Naive thymus-derived CD4-positive, alpha-beta T cell (primary cell): Measurements from ENCODE around the gene FLNB. TPM values are rescaled to one million over a fixed set of nuclear protein-coding genes. Genes with fewer than 3 reads are reported as not detected.

Source experiments
- ATAC-seq: fragments of 150-1000 bp; cut with Tn5 transposase; 2 replicates; pipeline ENCODE4 v1.10.0; 2021; ENCODE audit warnings: mild to moderate bottlenecking, moderate library complexity
- CTCF ChIA-PET: fragments of 350-600 bp; sonication (Branson Sonifier 250); formaldehyde crosslinking; loops from one replicate; lab custom pipeline; 2021; ENCODE audit warnings: antibody characterized with exemption; lab: Charles Lee
- POLR2A ChIA-PET: fragments of 350-600 bp; sonication (Branson Sonifier 250); formaldehyde crosslinking; loops from one replicate; lab custom pipeline; 2021; ENCODE audit warnings: antibody characterized with exemption, inconsistent platforms; lab: Charles Lee
- DNase-seq, 9 donors: peaks; one replicate each; pipeline versions ENCODE4 v3.0.0 to v3.0.0-alpha.2; 2020 to 2022; ENCODE audit warnings: mixed read lengths in 1 of 9
- H3K27ac ChIP-seq: one replicate; pipeline ENCODE4 v1.7.0; 2013; ENCODE audit warnings: mild to moderate bottlenecking, low read depth, low read length, moderate library complexity
- H3K27me3 ChIP-seq, 2 donors: one replicate each; pipeline ENCODE4 v1.7.0; 2013; ENCODE audit warnings: low read length in 2 of 2, mild to moderate bottlenecking in 2 of 2, moderate library complexity in 2 of 2; ENCODE audit not compliant: control insufficient read depth in 2 of 2, insufficient read depth in 2 of 2
- H3K36me3 ChIP-seq, 3 experiments: 1 replicate in 2 of 3; 2 replicates in 1 of 3; pipeline ENCODE4 v1.7.0; 2013; ENCODE audit warnings: low read length in 3 of 3, mild to moderate bottlenecking in 3 of 3, moderate library complexity in 1 of 3; ENCODE audit not compliant: insufficient read depth in 3 of 3, control insufficient read depth in 2 of 3
- H3K4me1 ChIP-seq, 2 donors: one replicate each; pipeline ENCODE4 v1.7.0; 2013; ENCODE audit warnings: low read length in 2 of 2, mild to moderate bottlenecking in 2 of 2, moderate library complexity in 1 of 2; ENCODE audit not compliant: control insufficient read depth in 2 of 2, insufficient read depth in 2 of 2
- H3K4me3 ChIP-seq: 2 replicates; pipeline ENCODE4 v1.7.0; 2013; ENCODE audit warnings: mild to moderate bottlenecking, low read length
- H3K9me3 ChIP-seq, 3 experiments: 1 replicate in 2 of 3; 2 replicates in 1 of 3; pipeline ENCODE4 v1.7.0; 2013; ENCODE audit warnings: low read length in 3 of 3; ENCODE audit not compliant: control insufficient read depth in 2 of 3
- H3K27ac Mint-ChIP-seq, 9 donors: one replicate each; pipeline ENCODE4 v1.8.0; 2020 to 2022; ENCODE audit warnings: mixed read lengths in 9 of 9, mild to moderate bottlenecking in 8 of 9, moderate library complexity in 5 of 9, inconsistent platforms in 2 of 9
- H3K27me3 Mint-ChIP-seq, 5 donors: one replicate each; pipeline ENCODE4 v1.8.0; 2021 to 2022; ENCODE audit warnings: mixed read lengths in 5 of 5, mild to moderate bottlenecking in 1 of 5
- H3K36me3 Mint-ChIP-seq, 5 donors: one replicate each; pipeline ENCODE4 v1.8.0; 2020 to 2022; ENCODE audit warnings: mixed read lengths in 5 of 5, mild to moderate bottlenecking in 3 of 5, inconsistent platforms in 1 of 5
- H3K4me1 Mint-ChIP-seq, 7 donors: one replicate each; pipeline ENCODE4 v1.8.0; 2020 to 2022; ENCODE audit warnings: mixed read lengths in 7 of 7, mild to moderate bottlenecking in 3 of 7, inconsistent platforms in 1 of 7
- H3K4me3 Mint-ChIP-seq, 10 donors: one replicate each; pipeline ENCODE4 v1.8.0; 2020 to 2022; ENCODE audit warnings: mild to moderate bottlenecking in 10 of 10, mixed read lengths in 10 of 10, moderate library complexity in 6 of 10, inconsistent platforms in 2 of 10
- H3K9me3 Mint-ChIP-seq, 11 donors: one replicate each; pipeline ENCODE4 v1.8.0; 2020 to 2022; ENCODE audit warnings: mixed read lengths in 11 of 11, mild to moderate bottlenecking in 4 of 11, inconsistent platforms in 1 of 11, moderate library complexity in 1 of 11
- intact Hi-C, 2 donors: fragments of 100-400 bp; cut with micrococcal nuclease; formaldehyde crosslinking; loops; one replicate each; pipeline ENCODE4 v1.15.1; 2023
- polyA plus RNA-seq, 2 donors: library from polyadenylated mRNA; unstranded; fragments of 300-500 nt; fragmentation: Illumina TruSeq; gene quantifications; one replicate each; pipeline ENCODE4 v1.2.3, GENCODE V29; 2021
- total RNA-seq, 6 experiments: library from RNA in 5 of 6; stranded (reverse) in 5 of 6; gene quantifications; 1 replicate in 5 of 6; 2 replicates in 1 of 6; pipeline ENCODE4 v1.2.3 and lab custom pipeline; 2021 to 2026

FLNB gene
- total and polyA plus RNA-seq, 7 experiments from 2014 or later = 15.7 to 66.7 (median 47.6) TPM

DNA sequence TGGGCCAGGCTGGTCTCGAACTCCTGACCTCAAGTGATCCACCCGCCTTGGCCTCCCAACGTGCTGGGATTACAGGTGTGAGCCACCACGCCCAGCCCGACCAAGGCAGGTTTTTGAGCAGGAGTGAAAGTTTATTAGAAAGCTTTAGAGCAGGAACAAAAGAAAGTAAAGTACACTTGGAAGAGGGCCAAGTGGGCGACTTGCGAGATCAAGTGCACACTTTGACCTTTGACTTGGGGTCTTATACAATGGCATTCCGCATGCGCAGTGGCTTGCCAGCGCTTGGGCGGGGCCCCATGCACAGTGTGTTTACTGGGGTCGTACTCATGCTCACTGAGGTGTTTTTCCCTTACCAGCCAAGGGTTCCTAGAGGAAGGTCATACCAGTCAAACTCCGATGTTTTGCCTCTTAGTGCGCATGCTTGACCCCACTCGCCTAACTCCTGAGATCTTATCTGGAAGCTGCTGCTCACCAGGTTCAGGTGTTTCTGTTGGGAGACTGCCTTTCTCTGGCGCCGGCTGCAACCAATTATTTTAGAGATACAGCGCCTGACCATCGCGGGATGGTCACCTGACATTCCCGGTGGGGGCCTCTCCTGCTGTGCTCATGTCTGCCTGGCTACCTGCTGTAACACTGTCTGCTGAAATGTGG lies 46.9 kb upstream of the FLNB start:
- no peak overlapping the region for H3K27ac ChIP-seq
- DNase-seq = no peak
- CTCF ChIA-PET = no interaction called here
- H3K9me3 Mint-ChIP-seq = peaks cover 0 to 1% (median 0%) of the 10 kb centered on the region in 11 donors
- peaks cover 3 to 13% (median 4%) of the 10 kb centered on the region in 7 donors for H3K4me1 Mint-ChIP-seq
- H3K4me3 Mint-ChIP-seq = no peak overlapping the region
- H3K9me3 ChIP-seq = no peaks in the 10 kb centered on the region
- POLR2A ChIA-PET = no interaction called here
- no peak overlapping the region for H3K4me3 ChIP-seq
- H3K4me1 ChIP-seq = no peaks in the 10 kb centered on the region
- no peak overlapping the region for H3K27ac Mint-ChIP-seq
- H3K36me3 Mint-ChIP-seq = no peaks in the 10 kb centered on the region
- intact Hi-C loops = loop anchor here in 1 of 2 donors (5.0 to 10.0 kb wide), 2 partner anchors 211 to 453 kb away; no protein-coding TSS in a partner anchor
- ATAC-seq = no peak
- H3K27me3 Mint-ChIP-seq = peaks cover 0 to 1% (median 0%) of the 10 kb centered on the region in 5 donors
- H3K36me3 ChIP-seq = no peaks in the 10 kb centered on the region
- no peaks in the 10 kb centered on the region for H3K27me3 ChIP-seq

DNA sequence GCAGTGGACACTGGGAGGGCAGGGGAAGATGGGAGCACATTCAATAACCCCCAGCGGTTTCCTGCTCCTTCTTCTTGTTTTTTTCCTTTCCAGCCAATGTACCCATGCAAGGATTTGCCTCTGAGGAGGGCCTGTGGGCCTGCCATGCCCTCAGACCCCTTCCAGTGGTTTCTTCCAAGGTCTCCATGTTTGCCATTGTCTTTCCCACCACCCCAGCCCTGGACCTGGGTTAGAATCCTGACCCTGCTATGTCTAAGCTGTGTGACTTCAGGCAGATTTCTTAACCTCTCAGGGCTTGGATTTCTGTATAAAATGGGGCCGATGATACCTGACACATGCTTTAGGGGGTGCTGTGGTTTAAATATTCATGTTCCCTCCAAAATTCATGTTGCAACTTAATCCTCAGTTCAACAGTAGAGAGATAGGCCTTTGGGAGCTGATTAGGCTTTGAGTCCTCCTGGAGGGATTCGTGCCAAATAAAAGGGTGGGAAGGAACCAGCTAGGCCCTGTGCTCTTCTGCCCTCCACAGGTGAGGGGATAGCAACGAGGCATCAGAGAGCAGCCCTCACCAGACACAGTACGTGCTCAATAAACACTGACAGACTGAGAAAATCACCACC lies 46.3 kb upstream of the FLNB start:
- H3K9me3 ChIP-seq = peaks cover 0 to 4% (median 0%) of the 10 kb centered on the region in 3 experiments
- DNase-seq (peak in 4 of 9 donors; percentile 8 to 21 (median 18)), ATAC-seq (no peak)
- no peak overlapping the region for H3K27ac ChIP-seq
- H3K27me3 ChIP-seq = no peaks in the 10 kb centered on the region
- H3K36me3 ChIP-seq = no peaks in the 10 kb centered on the region
- H3K4me3 Mint-ChIP-seq = no peak overlapping the region
- no peak overlapping the region for H3K4me3 ChIP-seq
- H3K27ac Mint-ChIP-seq = no peak overlapping the region
- H3K9me3 Mint-ChIP-seq = peaks cover 0 to 7% (median 0%) of the 10 kb centered on the region in 11 donors
- peaks cover 3 to 13% (median 8%) of the 10 kb centered on the region in 7 donors for H3K4me1 Mint-ChIP-seq
- CTCF ChIA-PET = interaction anchor here (0.7 to 1.0 kb wide), 2 partner anchors 191 to 216 kb away, joined by 3 read pairs; no protein-coding TSS in a partner anchor
- H3K27me3 Mint-ChIP-seq = peaks cover 0 to 1% (median 0%) of the 10 kb centered on the region in 5 donors
- H3K36me3 Mint-ChIP-seq = no peaks in the 10 kb centered on the region
- peaks cover 0 to 2% of the 10 kb centered on the region in 2 donors for H3K4me1 ChIP-seq
- intact Hi-C loops = loop anchor here in 1 of 2 donors (1.0 to 10.0 kb wide), 3 partner anchors 210 to 453 kb away; no protein-coding TSS in a partner anchor
- POLR2A ChIA-PET = no interaction called here

DNA sequence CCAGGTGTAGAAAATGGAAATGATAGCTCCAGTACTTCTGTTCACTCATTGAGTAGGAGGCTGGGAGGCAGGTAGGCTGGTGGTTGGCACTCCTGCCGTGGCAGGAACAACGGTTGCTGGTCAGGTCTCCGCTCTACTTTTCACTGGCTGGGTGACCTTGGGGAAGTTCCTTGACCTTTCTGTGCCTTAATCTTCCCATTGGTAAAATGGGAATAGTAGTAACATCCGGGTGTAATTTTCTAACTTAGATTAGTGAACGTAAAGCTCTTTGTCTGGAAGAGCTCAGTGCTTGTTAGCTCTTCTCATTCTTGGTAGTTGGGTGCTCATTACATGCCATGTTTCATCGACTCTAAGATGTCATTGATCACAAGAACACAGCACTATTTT lies 45.8 kb upstream of the FLNB start:
- Histone ChIP-seq H3K4me3 (no peak overlapping the region), H3K4me1 (peaks cover 0 to 7% of the 10 kb centered on the region in 2 donors), H3K9me3 (peaks cover 0 to 8% (median 0%) of the 10 kb centered on the region in 3 experiments), H3K27ac (no peak overlapping the region), H3K36me3 (no peaks in the 10 kb centered on the region), H3K27me3 (no peaks in the 10 kb centered on the region)
- no peak for DNase-seq
- Mint-ChIP-seq H3K36me3 (no peaks in the 10 kb centered on the region), H3K4me1 (peaks cover 7 to 18% (median 13%) of the 10 kb centered on the region in 7 donors), H3K27ac (no peak overlapping the region), H3K4me3 (no peak overlapping the region), H3K9me3 (peaks cover 0 to 11% (median 0%) of the 10 kb centered on the region in 11 donors), H3K27me3 (peaks cover 0 to 1% (median 0%) of the 10 kb centered on the region in 5 donors)
- intact Hi-C loops = loop anchor here in 1 of 2 donors (1.0 to 10.0 kb wide), 3 partner anchors 210 to 452 kb away; no protein-coding TSS in a partner anchor
- ATAC-seq = no peak
- POLR2A ChIA-PET = no interaction called here
- CTCF ChIA-PET = interaction anchor here (0.7 to 1.0 kb wide), 2 partner anchors 190 to 216 kb away, joined by 3 read pairs; no protein-coding TSS in a partner anchor

DNA sequence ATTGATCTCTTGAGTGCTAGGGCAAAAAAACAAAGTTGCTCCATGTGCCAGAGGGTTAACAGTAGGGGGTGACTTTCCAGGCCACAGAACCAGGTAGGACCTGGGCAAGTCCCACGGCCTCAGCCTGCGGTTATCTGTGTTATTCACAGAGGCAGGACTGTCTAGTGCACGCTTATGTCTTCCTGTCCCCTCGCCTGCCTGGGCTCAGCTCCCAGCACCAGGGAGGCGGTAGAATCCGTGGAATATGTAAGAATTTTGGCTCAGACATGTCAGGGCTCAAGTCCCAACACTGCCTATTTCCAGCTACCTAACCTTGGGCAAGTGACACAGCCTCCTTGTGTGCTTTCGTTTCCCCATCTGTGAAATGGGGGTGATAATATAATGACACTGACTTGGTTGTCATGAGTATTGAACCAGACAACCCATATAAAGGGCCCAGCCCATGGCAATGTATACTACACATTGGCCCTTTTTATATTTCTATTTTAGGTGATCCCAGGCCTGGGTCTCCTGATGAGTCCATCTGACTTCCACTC lies 44.3 kb upstream of the FLNB start:
- ATAC-seq (no peak), DNase-seq (no peak)
- Histone ChIP-seq H3K27me3 (no peaks in the 10 kb centered on the region), H3K4me1 (peaks cover 0 to 18% of the 10 kb centered on the region in 2 donors), H3K36me3 (no peaks in the 10 kb centered on the region), H3K4me3 (no peak overlapping the region), H3K9me3 (peaks cover 0 to 13% (median 0%) of the 10 kb centered on the region in 3 experiments), H3K27ac (no peak overlapping the region)
- POLR2A ChIA-PET = interaction anchor here (0.6 kb wide), 1 partner anchor 1143 kb away, joined by 3 read pairs; no protein-coding TSS in a partner anchor
- intact Hi-C loops = loop anchor here in 1 of 2 donors (5.0 to 10.0 kb wide), 2 partner anchors 208 to 451 kb away; no protein-coding TSS in a partner anchor
- Mint-ChIP-seq H3K9me3 (peaks cover 0 to 11% (median 2%) of the 10 kb centered on the region in 11 donors), H3K4me1 (peaks cover 5 to 29% (median 22%) of the 10 kb centered on the region in 7 donors), H3K27me3 (peaks cover 0 to 1% (median 0%) of the 10 kb centered on the region in 5 donors), H3K36me3 (no peaks in the 10 kb centered on the region), H3K27ac (no peak overlapping the region), H3K4me3 (no peak overlapping the region)
- CTCF ChIA-PET = no interaction called here

DNA sequence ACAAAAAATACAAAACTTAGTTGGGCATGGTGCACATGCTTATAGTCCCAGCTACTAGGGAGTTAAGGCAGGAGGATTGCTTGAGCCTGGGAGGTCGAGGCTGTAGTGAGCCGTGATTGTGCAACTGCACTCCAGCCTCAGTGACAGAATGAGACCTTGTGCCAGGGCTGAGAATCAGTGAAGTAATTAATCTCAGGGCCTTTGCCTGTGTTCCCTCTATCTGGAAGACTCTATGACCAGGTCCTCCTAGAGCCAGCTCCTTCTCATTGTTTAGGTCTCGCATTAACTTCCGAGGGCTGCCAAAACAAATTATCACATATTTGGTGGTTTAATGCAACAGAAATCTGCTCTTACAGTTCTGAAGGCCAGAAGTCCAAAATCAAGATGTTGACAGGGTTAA lies 41.4 kb upstream of the FLNB start:
- no peak for DNase-seq
- H3K36me3 ChIP-seq = no peaks in the 10 kb centered on the region
- CTCF ChIA-PET = interaction anchor here (0.8 kb wide), 1 partner anchor 14 kb away, joined by 3 read pairs; no protein-coding TSS in a partner anchor
- no peak for ATAC-seq
- H3K9me3 ChIP-seq = peaks cover 0 to 13% (median 0%) of the 10 kb centered on the region in 3 experiments
- intact Hi-C loops = loop anchor here in 1 of 2 donors (10.0 kb wide), 1 partner anchor 448 kb away; no protein-coding TSS in a partner anchor
- peaks cover 5 to 33% (median 16%) of the 10 kb centered on the region in 7 donors for H3K4me1 Mint-ChIP-seq
- no peak overlapping the region for H3K27ac ChIP-seq
- H3K27ac Mint-ChIP-seq = peak overlapping the region in 1 of 9 donors; percentile 72
- peaks cover 0 to 18% of the 10 kb centered on the region in 2 donors for H3K4me1 ChIP-seq
- H3K36me3 Mint-ChIP-seq = no peaks in the 10 kb centered on the region
- no peaks in the 10 kb centered on the region for H3K27me3 ChIP-seq
- peak overlapping the region in 2 of 10 donors; percentile 73 to 74 for H3K4me3 Mint-ChIP-seq
- H3K9me3 Mint-ChIP-seq = peaks cover 0 to 11% (median 3%) of the 10 kb centered on the region in 11 donors
- no peak overlapping the region for H3K4me3 ChIP-seq
- POLR2A ChIA-PET = no interaction called here
- peaks cover 0 to 1% (median 0%) of the 10 kb centered on the region in 5 donors for H3K27me3 Mint-ChIP-seq

DNA sequence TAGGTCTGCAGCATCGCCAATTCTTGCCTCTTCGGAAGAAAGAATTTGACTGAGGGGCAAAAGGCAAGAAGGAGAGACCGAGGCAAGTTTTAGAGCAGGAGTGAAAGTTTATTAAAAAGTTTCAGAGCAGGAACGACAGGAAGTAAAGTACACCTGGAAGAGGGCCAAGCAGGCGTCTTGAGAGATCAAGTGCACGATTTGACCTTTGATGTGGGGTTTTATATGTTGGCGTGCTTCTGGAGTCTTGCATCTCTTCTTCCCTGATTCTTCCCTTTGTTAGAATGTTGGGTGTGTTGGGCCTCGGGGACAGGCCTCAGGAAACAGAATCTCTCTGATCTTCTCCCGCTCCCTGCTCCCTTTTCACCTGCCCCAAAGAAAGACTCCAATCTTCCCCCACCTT lies 40.6 kb upstream of the FLNB start:
- peaks cover 5 to 41% (median 16%) of the 10 kb centered on the region in 7 donors for H3K4me1 Mint-ChIP-seq
- DNase-seq (peak in 7 of 9 donors; percentile 45 to 76 (median 68)), ATAC-seq (no peak)
- H3K27me3 Mint-ChIP-seq = peaks cover 0 to 1% (median 0%) of the 10 kb centered on the region in 5 donors
- H3K9me3 Mint-ChIP-seq = peaks cover 0 to 11% (median 3%) of the 10 kb centered on the region in 11 donors
- H3K9me3 ChIP-seq = peaks cover 0 to 13% (median 0%) of the 10 kb centered on the region in 3 experiments
- H3K27me3 ChIP-seq = no peaks in the 10 kb centered on the region
- peaks cover 0 to 18% of the 10 kb centered on the region in 2 donors for H3K4me1 ChIP-seq
- peak overlapping the region; percentile 0 to 72 (median 53) for H3K27ac Mint-ChIP-seq
- no peak overlapping the region for H3K27ac ChIP-seq
- intact Hi-C loops = loop anchor here in 1 of 2 donors (10.0 kb wide), 1 partner anchor 447 kb away; no protein-coding TSS in a partner anchor
- H3K4me3 ChIP-seq = no peak overlapping the region
- no peaks in the 10 kb centered on the region for H3K36me3 Mint-ChIP-seq
- ChIA-PET POLR2A (no interaction called here), CTCF (no interaction called here)
- H3K36me3 ChIP-seq = no peaks in the 10 kb centered on the region
- H3K4me3 Mint-ChIP-seq = peak overlapping the region in 9 of 10 donors; percentile 3 to 74 (median 56)
